OCI-LY3 (cell line): Measurements from ENCODE around the gene MPRIP.

Experiments used
- H2AFZ ChIP-seq: fragments of 200-600, 300-600 bp; shearing (Covaris generic); 2 replicates; pipeline ENCODE4 v1.6.0; 2014; ENCODE audit warnings: antibody characterized with exemption, low read depth, low read length
- H3K27ac ChIP-seq: fragments of 200-600, 300-600 bp; sonication (generic); 2 replicates; pipeline ENCODE4 v1.5.1; 2014; ENCODE audit warnings: mild to moderate bottlenecking, low read length, moderate library complexity, mixed read lengths
- H3K27me3 ChIP-seq: fragments of 200-600, 300-600 bp; sonication (generic); 2 replicates; pipeline ENCODE4 v1.6.1; 2014; ENCODE audit warnings: low read depth, low read length, mixed read lengths
- H3K36me3 ChIP-seq: fragments of 200-600, 300-600 bp; sonication (generic); replicated peaks from 2 replicates; pipeline ENCODE3; 2014; ENCODE audit warnings: low read depth, low read length, mixed read lengths
- H3K4me1 ChIP-seq: fragments of 300-600, 200-600 bp; sonication (generic); 2 replicates; pipeline ENCODE4 v1.6.1; 2014; ENCODE audit warnings: low read length, mixed read lengths
- H3K4me2 ChIP-seq: fragments of 200-600, 300-600 bp; sonication (generic); 2 replicates; pipeline ENCODE4 v1.6.1; 2014; ENCODE audit warnings: low read length, mixed read lengths
- H3K4me3 ChIP-seq: fragments of 300-600, 200-600 bp; sonication (generic); 2 replicates; pipeline ENCODE4 v1.5.1; 2014; ENCODE audit warnings: antibody characterized with exemption, mild to moderate bottlenecking, low read length, moderate library complexity
- H3K79me2 ChIP-seq: fragments of 300-600, 200-600 bp; shearing (Covaris generic); 2 replicates; pipeline ENCODE4 v1.6.1; 2014; ENCODE audit warnings: mild to moderate bottlenecking, low read length, mixed read lengths
- H3K9ac ChIP-seq: fragments of 300-600, 200-600 bp; shearing (Covaris generic); 2 replicates; pipeline ENCODE4 v1.6.0; 2014; ENCODE audit warnings: mild to moderate bottlenecking, low read length, moderate library complexity
- H3K9me3 ChIP-seq: fragments of 200-600, 300-600 bp; shearing (Covaris generic); 2 replicates; pipeline ENCODE4 v1.6.1; 2014; ENCODE audit warnings: low read length, mixed read lengths; ENCODE audit not compliant: insufficient read depth
- H4K20me1 ChIP-seq: fragments of 200-600, 300-600 bp; sonication (generic); 2 replicates; pipeline ENCODE4 v1.6.1; 2016; ENCODE audit warnings: low read length, mixed read lengths; ENCODE audit not compliant: insufficient read depth
- CTCF ChIP-seq: fragments of 200-600, 300-600 bp; sonication (generic); IDR thresholded peaks from 2 replicates; pipeline ENCODE4 v1.5.1; 2014; ENCODE audit warnings: antibody characterized with exemption, low read length, low read depth
- EZH2phosphoT487 ChIP-seq: fragments of 200-600 bp; shearing (Covaris generic); IDR thresholded peaks from 2 replicates; pipeline ENCODE4 v1.6.1; 2018; ENCODE audit warnings: antibody characterized with exemption, mixed run types, low read depth

The MPRIP gene

GRCh38 chr17:17172990-17173389, 130.7 kb downstream of the MPRIP start:
- Histone ChIP-seq H3K4me1 (no peaks in the 10 kb centered on the region), H3K79me2 (no peaks in the 10 kb centered on the region), H3K4me3 (no peak overlapping the region), H3K9ac (no peak overlapping the region), H3K27ac (no peak overlapping the region), H3K27me3 (no peaks in the 10 kb centered on the region), H3K9me3 (no peaks in the 10 kb centered on the region), H3K4me2 (no peak overlapping the region), H3K36me3 (no peaks in the 10 kb centered on the region), H4K20me1 (no peaks in the 10 kb centered on the region), H2AFZ (no peak overlapping the region)
- no peak for TF ChIP-seq CTCF
- no peak for TF ChIP-seq EZH2phosphoT487

- Histone ChIP-seq H3K9ac (no peak overlapping the region), H4K20me1 (no peaks in the 10 kb centered on the region), H3K9me3 (no peaks in the 10 kb centered on the region), H2AFZ (no peak overlapping the region), H3K4me2 (no peak overlapping the region), H3K4me1 (no peaks in the 10 kb centered on the region), H3K27ac (no peak overlapping the region), H3K79me2 (no peaks in the 10 kb centered on the region), H3K27me3 (no peaks in the 10 kb centered on the region), H3K4me3 (no peak overlapping the region), H3K36me3 (no peaks in the 10 kb centered on the region)
- TF ChIP-seq CTCF, result no peak
Measured at GRCh38 chr17:17173921-17174320, 131.7 kb downstream of the MPRIP start.

- H3K4me1 ChIP-seq, result peaks cover 6% of the 10 kb centered on the region
- no peaks in the 10 kb centered on the region for H3K79me2 ChIP-seq
- H3K36me3 ChIP-seq, result peaks cover 3% of the 10 kb centered on the region
- H3K4me3 ChIP-seq, result no peak overlapping the region
- no peaks in the 10 kb centered on the region for H4K20me1 ChIP-seq
- H2AFZ ChIP-seq, result no peak overlapping the region
- no peaks in the 10 kb centered on the region for H3K9me3 ChIP-seq
- H3K4me2 ChIP-seq, result no peak overlapping the region
- no peaks in the 10 kb centered on the region for H3K27me3 ChIP-seq
- no peak overlapping the region for H3K9ac ChIP-seq
- no peak overlapping the region for H3K27ac ChIP-seq
- TF ChIP-seq CTCF, result no peak
- TF ChIP-seq EZH2phosphoT487, result no peak
Measured at GRCh38 chr17:17175340-17175739, 133.1 kb downstream of the MPRIP start.

GRCh38 chr17:17175917-17176316, 133.7 kb downstream of the MPRIP start:
- Histone ChIP-seq H3K4me2 (no peak overlapping the region), H3K9me3 (no peaks in the 10 kb centered on the region), H3K79me2 (no peaks in the 10 kb centered on the region), H3K4me3 (no peak overlapping the region), H2AFZ (no peak overlapping the region), H3K4me1 (peaks cover 6% of the 10 kb centered on the region), H3K36me3 (peaks cover 6% of the 10 kb centered on the region), H3K27me3 (no peaks in the 10 kb centered on the region), H4K20me1 (no peaks in the 10 kb centered on the region), H3K9ac (no peak overlapping the region), H3K27ac (no peak overlapping the region)
- TF ChIP-seq EZH2phosphoT487 (no peak), CTCF (no peak)
